Hair follicular keratinocyte (primary cell): ENCODE results near the gene CEP72. TPM values are rescaled to one million over a fixed set of nuclear protein-coding genes. Genes with fewer than 3 reads are reported as not detected.

Source experiments
- total RNA-seq: library from RNA; depleted of rRNA; stranded (reverse); fragments of >200 nt; gene quantifications from 2 replicates; pipeline ENCODE4 v1.2.3, GENCODE V29; 2015

CEP72 gene, protein sequence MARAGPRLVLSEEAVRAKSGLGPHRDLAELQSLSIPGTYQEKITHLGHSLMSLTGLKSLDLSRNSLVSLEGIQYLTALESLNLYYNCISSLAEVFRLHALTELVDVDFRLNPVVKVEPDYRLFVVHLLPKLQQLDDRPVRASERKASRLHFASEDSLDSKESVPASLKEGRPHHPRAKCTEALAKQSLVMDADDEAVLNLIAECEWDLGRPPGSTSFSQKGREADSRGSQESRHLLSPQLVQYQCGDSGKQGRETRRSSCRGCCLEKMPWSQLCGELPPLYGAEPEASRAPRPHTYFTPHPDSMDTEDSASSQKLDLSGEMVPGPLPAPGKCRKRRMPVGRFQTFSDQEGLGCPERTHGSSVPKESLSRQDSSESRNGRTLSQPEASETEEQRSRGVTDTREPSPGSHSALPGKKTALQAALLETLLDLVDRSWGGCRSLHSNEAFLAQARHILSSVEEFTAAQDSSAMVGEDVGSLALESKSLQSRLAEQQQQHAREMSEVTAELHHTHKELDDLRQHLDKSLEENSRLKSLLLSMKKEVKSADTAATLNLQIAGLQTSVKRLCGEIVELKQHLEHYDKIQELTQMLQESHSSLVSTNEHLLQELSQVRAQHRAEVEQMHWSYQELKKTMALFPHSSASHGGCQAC
- 4.2 and 7.4 TPM in 2 replicates for total RNA-seq

DNA sequence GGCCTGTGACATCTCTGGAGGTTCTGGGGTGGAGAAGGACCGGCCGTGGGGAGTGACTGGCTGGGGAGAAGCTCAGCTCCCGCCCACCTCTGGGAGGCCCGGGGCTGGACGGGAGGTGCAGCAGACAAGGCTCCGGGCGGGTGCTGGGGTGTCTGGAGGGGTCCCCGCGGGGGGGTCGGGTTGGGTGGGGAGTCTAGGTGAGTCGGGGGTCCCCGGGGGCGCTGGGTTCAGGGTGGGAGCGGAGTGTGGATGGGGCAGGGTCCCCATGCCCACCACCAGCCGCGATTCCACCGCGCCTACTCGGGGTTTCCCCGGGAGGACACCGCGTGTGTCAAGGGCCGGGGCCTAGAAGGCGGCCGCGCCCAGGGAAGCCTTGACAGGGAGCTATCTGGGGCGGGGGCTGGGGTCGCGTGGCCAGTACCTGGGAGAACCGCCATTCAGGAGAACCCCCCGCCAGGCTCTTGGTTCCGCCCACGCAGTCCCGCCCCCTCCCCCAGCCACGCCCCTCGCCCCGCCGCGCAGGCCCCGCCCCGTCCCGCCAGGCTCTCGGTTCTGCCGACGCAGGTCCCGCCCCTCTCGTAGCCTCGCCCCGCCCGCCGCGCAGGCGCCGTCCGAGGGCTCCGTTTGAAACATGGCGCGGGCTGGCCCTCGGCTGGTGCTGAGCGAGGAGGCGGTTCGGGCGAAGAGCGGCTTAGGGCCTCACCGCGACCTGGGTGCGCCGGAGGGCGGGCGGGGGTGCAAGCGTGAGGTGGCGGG lies at the start of gene CEP72:
Gene CEP72 (plus strand): TSS at position 610 of the 756 bp plus-strand sequence. CDS start 22 bp downstream, at position 632.

DNA sequence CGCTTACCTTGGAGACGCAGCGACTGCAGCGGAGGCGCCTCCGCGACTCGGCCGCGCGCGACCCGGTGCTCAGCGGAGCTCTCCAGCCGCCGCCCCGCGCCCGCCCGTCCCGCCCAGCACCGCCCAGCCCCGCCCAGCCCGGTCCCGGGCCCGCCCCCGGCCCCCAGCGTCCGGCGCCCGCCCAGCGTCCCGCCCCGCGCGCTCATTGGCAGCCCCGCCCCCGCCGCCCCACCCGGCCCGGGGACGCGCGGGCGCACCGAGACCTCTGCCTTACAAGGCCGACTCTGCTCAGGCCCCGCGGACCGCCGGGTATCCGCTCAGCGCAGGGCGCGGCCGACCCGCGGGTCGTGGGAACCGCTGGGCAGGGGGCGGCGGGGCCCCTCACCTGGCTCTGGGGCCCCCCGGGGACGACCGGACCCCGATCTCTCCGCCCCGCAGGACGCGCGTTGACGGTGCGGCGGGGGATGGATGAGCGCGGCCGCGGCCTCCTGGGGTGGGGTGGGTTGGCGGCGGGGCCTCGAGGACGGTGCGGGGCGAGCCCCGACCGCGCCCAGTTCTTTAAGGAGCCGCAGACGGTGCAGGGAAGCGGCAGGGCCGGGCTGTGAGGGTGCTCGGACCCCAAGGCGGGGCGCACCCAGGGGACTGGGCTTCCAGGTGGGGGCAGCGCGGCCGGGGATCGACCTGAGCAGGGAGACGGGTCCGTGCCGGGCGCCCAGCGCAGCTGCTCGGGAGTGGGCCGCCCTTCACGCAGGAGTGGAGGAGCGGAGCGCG lies 81.3 kb downstream of the CEP72 start, which contains the start of gene TPPP:
Gene TPPP (minus strand): TSS at position 82 of the 771 bp plus-strand sequence. CDS start 15,292 bp downstream, outside the sequence.

Other genes with a start within 250 kb of the CEP72 start
- gene EXOC3, start 169.2 kb upstream of the CEP72 start, total RNA-seq: 14.9 and 18.7 TPM in 2 replicates
- 1.2 and 2.2 TPM in 2 replicates for gene SLC9A3, start 87.9 kb upstream of the CEP72 start, total RNA-seq
- 0.49 and 0.94 TPM in 2 replicates for gene TPPP, start 81.0 kb downstream of the CEP72 start, total RNA-seq
- not detected in 2 replicates for gene ZDHHC11B, start 172.4 kb downstream of the CEP72 start, total RNA-seq
- gene ZDHHC11, start 238.6 kb downstream of the CEP72 start, total RNA-seq: 0.42 and 0.55 TPM in 2 replicates